Measurements from ENCODE around the gene PDPK1.
"Not testable (repeated sequence)": the region's sequence is repeated elsewhere in the genome, so short reads cannot be mapped to it uniquely, and the experiment has no call there.

Gene PDPK1

DNA sequence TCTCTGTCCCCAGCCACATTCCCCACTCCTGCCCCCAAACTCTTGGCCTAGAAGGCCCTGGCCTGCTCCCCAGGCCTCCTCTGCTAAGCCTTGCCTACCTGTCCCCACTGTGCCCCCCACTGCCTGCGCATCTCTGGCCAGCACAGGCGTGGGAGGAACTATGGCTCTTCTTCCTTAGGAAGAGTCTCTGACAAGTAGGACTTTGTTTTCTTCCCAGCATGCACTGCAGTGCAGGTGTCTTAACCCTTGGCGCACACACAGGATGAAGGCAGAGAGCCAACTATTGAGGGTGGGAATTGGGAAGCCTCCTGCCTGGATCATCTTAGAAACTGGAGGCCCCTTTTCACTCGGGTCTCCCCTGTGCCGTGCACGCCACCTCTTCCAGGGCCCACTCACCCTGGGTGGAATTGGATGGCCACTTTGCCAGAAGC, 14.0 kb upstream of the PDPK1 start:
- no peak for DNase-seq (ENCODE audit: low read depth in 1 of 2, low spot score in 1 of 2)

DNA sequence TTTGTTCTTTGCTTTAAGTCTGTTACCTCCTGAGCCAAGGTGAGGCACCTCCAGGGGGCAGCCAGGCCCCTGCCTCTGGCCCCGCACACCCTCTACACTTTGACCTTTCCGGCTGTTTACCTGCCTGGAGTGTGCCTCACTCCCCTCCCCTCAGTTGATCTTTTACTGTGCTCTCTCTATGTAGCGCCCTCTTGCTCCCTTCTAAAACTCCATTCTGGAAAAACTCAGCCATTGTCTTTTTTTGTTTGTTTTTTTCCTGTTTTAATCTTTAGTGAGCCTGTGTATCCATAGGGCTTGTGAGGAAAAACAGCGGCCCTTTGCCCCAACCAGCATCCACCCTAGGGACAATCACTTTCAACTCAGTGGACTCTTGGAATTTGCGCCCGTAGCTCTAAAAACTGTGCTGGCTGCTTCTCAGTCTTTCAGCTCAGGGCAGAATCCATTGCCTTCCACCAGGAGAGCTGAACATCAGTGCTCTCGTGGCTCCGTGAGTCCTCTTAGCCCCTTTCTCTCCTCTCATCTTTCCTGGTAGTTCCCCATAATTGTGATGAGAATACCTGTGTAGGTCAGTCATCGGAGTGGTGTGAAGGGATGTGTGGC, 13.4 kb upstream of the PDPK1 start:
- DNase-seq (ENCODE audit: low read depth in 1 of 2, low spot score in 1 of 2) = no peak

DNA sequence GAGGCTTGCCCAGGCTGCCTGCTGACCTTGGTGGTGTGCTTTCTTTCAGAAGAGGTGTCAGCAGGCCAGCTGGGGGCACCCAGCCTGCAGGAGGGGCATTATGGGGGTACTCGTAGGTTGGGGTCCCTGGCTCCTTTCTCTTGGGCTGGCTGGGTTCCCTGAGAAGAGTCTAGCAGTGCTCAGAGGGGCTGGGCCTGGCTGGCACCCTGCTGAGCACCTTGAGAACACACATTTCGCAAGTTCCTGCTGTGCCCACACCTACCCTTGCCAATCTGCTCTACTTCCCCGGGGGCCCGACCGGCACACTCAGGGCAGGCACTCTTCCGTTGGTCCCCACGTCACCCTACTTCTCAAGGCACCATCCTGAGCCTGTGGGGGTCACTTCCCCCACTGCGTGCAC, 11.7 kb upstream of the PDPK1 start:
- no peak for DNase-seq (ENCODE audit: low read depth in 1 of 2, low spot score in 1 of 2)

DNA sequence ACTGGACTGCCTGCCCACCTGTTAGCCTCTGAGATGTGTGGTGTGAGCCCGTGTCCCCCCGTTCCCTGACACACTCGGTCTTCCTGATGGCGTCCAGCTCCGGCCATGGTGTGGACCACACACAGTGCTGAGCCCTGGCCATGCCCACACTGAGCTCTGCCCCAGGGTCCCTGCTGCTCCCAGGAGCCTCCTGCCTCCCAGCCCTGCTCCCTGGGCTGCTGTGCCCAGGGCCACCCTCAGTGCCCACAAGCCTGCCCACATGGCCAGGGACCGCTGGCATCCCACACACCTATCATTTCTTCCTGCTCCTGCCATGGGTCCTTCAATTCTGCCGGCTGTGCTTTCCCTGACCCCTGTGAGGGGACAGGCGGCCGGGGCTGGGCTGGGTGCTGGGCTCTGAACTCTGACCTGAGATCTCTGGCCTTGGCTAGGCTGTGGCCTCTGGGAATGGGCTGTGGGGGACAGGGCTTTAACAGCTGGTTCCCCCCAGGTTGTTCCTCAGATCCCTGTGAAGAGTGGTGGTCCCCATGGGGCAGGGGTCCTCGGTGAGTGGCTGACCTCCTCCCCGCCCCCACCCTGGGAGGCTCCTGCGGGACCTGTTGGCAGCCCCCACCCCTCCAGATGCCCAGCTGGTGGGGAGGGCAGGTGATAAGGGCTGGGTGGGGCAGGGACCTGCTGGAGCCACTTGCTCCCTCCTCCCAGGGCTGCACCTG, 10.6 kb upstream of the PDPK1 start:
- DNase-seq (ENCODE audit: low read depth in 1 of 2, low spot score in 1 of 2) = no peak

DNA sequence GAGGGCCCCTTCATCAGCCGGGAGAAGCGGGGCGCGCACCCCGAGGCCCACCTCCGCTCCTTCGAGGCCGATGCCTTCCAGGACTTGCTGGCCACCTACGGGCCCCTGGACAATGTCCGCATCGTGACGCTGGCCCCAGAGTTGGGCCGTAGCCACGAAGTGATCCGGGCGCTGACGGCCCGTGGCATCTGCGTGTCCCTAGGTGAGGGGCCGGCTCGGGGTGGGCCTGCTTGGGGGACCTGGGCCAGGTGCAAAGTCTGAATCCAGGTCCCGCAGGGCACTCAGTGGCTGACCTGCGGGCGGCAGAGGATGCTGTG, 10.1 kb upstream of the PDPK1 start:
- no peak for DNase-seq (ENCODE audit: low read depth in 1 of 2, low spot score in 1 of 2)

DNA sequence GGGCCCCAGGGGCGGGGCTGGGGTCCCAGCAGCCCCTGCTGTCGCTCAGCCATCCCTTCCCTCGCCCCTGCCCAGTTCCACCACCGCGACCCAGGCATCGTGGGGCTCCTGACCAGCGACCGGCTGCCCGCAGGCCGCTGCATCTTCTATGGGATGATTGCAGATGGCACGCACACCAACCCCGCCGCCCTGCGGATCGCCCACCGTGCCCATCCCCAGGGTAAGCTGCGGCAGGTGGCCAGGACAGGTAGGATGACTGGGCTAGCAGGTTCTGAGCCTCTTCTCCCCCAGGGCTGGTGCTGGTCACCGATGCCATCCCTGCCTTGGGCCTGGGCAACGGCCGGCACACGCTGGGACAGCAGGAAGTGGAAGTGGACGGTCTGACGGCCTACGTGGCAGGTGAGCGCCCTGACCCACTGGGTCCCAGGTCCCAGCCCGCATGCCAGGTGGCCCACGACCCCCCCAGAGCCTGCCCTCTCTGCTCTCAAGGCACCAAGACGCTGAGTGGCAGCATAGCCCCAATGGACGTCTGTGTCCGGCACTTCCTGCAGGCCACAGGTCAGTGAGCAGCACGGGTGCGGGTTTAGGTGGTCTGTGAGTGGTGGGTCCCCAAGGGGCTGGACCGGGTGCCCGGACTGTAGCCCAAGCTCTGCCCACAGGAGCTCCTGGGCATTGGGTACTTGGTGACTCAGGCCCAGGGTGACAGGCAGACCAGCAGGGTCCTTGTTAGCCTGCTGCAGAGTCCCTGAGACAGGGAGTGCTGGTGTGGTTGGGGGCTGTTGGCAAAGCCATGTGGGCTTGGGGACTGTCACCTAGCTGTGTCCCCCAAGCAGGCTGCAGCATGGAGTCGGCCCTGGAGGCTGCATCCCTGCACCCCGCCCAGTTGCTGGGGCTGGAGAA, 9.4 kb upstream of the PDPK1 start:
- DNase-seq (ENCODE audit: low read depth in 1 of 2, low spot score in 1 of 2) = no peak

DNA sequence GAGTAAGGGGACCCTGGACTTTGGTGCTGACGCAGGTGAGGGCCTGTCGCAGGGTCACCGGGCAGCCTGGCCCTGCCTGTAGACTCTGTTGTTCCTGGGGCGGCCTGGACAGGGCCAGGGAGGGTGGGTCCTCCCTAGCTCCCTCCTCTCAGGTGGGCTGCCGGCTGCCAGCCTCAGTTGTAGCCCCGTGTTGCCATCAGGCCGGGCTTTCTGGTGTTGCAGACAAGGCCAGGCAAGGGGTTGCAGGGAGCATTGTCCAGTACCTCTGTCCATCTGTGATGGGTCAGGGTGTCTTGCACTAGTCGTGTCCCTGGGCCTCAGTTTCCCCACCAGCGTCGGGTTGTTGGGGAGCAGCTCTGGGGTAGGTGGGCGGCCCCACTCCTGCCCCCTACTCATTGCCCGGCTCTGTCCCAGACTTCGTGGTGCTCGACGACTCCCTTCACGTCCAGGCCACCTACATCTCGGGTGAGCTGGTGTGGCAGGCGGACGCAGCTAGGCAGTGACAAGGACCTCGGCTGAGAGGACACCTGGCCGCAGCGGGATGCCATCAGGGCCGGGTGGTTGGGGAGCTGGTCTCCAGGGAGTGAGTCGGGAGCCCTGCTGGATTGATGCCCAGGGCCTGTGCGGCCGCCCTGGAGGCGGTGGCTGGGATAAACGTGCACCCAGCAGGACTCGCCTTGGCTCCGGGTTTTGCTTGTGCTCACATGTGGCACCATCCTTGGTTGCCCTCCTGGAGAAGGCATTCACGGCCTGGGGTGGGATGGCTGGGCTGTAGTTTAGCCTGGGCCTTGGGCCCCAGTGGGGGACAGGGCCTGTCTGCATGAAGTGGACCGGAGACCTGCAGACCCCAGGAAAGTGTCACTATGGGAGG, 8.5 kb upstream of the PDPK1 start:
- DNase-seq (ENCODE audit: low read depth in 1 of 2, low spot score in 1 of 2) = no peak

DNA sequence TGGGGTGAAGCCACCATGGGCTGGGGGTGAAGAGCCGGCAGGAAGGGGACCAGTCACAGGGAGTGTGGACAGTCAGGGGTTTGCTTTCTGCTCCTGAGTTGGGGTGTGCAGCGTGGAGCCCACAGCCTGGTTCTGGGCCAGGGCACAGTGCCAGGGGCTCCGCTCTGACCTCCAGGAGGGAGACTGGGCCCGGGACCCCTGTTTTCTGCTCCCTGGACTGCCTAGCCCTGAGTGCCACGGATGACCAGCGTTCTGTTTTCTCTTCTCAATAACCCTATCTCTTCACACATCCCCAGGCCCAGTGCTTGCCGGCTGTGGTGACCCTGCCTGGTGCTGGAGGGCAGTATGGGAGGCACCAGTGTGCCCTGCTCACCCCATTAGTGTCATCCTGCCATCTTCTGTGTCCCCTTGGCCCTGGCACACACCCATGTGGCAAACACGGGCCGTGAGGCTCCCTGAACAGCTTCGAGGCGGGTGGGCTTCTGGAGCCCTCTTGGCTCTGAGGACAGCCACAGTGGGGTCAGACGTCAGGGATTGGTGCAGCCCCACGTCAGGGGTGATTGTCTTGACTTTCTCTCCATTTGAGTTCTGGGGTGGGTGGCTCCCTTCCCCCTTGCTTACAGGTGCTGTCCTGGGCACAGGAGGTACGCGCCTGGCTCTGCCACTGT, 7.7 kb upstream of the PDPK1 start:
- DNase-seq (ENCODE audit: low read depth in 1 of 2, low spot score in 1 of 2) = no peak

DNA sequence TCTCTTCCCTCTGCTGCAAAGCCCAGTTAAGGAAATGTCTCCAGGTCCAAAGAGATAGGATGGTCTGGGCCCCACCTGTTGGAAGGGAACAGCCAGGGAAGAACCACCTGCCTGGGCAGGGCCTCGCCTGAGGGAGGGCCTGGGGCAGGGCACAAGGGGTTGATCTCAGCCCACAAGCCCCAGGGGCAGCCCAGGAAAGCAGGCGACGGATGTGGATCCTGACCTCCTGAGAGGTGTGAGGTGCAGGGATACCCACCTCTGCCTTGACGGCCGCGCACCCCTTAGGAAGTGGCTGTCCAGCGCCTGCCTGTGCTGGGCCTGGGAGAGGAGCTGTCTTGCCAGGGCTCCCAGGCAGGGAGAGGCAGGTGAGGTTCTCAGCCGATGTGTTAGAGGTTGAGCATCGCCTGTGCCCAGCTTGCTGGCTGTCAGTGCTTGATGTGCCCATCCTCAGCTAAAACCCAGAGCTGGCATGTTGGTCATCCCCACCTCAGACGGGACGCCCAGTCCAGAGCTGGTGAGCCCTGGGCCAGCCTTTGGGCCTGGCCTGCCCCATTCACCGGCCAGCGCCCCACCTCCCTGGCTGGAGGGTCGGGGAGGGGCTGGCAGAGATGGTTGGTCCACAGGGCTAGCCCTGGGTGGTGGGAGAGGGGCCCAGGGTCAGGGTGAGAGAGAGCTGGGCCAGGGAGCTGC, 7.0 kb upstream of the PDPK1 start:
- no peak for DNase-seq (ENCODE audit: low read depth in 1 of 2, low spot score in 1 of 2)

DNA sequence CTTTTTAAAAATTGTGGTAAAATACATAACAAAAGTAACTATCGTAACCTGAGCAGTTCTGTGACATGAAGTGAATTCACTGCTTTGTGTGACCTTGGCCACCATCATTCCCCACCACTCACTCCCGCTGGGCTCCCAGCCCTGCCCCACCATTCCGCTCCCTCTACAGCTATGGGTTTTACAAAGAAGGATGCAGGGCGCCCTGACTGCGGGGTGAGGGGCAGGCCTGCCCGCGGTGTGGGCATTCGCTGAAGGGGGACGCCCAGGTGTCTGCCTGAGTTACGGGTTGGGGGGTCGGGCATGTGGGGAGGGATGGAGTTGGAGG, 6.5 kb upstream of the PDPK1 start, which contains the start of gene CEMP1:
CEMP1 (minus strand) TSS at position 38 of the 325 bp plus-strand sequence. CDS start 335 bp downstream, outside the sequence.
- no peak for DNase-seq (ENCODE audit: low read depth in 1 of 2, low spot score in 1 of 2)

DNA sequence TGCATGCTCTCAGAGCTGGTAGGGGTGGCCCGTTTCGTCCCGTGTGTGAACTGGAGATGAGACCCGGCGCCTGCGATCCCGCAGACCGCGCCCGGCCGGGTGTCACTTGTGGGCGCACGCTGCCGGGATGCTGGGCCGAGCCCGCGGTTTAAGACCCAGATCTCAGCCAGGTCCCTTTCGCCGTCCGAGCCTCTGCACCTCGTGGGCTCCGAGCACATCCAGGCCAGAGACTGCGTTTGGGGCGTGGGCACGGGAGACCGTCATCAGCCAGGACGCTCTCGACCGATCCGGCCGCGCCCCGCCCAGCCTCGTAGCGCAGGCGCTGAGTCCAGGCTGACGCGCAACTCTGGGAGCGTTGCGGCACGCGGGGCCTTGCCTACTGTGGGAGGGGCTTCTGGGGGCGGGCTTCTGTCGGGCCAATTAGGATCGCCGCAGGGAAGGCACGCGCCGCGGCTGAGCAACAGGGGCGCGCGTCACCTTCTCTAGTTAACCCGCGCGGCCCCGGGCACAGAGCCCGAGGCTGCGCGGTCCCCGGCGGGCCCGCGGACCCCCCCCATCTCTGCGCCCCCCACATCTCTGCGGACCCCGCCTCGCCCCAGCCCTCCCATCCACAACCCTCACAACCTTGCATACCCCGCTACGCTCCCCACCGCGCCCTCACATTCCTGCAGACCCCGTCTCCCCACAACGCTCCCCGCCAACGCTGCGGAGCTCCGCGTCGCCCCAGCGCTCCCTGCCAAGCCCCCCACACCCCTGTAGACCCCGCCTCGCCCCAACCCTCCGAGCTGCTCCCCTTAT, 5.9 kb upstream of the PDPK1 start:
- DNase-seq (ENCODE audit: low read depth in 1 of 2, low spot score in 1 of 2) = peak; percentile 93 to 96

DNA sequence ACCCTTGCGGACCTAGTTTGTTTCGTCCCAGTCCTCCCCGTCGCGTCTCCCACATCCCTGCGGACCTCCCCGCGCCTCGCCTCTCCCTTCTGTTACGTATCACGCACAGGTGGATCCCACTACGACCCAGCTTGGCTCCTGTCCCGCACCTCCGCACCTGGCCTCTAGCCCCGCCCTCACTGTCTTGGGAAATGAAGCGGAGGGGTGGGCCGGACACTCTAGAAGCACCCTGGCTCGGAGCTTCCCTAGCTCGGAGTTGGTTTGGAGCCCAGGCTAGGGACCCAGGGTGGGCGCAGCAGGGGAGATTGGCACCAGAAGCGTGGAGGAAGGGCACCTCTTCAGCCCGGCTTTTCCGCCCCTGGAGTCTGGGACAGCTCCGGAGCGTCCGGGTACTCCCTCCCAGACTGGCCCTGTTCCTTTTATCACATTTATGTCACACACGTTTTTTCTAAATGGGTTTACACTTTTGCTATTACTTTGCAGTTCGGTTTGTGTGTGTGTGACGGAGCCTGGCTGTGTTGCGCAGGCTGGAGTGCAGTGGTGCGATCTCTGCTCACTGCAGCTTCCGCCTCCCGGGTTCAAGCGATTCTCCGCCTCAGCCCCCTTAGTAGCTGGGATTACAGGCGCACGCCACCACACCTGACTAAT, 5.2 kb upstream of the PDPK1 start:
- DNase-seq (ENCODE audit: low read depth in 1 of 2, low spot score in 1 of 2) = peak in 1 of 2 donors; percentile 33

DNA sequence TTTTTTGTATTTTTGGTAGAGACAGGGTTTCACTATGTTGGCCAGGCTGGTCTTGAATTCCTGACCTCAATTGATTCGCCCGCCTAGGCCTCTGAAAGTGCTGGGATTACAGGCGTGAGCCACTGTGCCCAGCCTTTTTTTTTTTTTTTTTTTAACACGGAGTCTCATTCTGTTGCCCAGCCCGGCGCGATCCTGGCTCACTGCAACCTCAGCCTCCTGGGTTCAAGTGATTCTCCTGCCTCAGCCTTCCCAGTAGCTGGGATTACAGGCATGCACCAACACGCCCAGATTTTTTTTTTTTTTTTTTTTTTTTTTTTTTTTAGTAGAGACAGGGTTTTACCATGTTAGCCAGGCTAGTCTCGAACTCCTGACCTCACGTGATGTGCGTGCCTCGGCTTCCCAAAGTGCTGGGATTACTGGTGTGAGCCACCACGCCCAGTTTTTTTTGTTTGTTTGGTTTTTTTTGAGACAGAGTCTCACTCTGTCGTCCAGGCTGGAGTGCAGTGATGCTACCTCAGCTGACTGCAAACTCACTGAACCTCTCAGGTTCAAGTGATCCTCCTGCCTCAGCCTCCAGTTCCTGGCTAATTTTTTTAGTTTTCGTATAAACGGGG, 4.6 kb upstream of the PDPK1 start:
- not testable (repeated sequence) for DNase-seq (ENCODE audit: low read depth in 1 of 2, low spot score in 1 of 2)

DNA sequence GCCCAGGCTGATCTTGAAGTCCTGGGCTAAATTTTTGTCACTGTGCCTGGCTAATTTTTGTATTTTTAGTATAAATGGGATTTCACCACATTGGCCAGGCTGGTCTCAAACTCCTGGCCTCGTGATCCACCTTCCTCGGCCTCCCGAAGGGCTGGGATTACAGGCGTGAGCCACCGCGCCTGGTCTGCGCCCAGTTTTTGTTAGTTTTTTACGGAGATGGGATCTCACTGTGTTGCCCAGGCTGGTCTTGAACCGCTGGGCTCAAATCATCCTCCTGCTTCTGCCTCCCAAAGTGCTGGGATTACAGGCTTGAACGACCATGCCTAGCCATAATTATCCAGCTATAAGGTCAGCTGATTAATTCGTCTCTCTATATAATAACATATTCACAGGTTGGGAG, 3.9 kb upstream of the PDPK1 start:
- no peak for DNase-seq (ENCODE audit: low read depth in 1 of 2, low spot score in 1 of 2)

DNA sequence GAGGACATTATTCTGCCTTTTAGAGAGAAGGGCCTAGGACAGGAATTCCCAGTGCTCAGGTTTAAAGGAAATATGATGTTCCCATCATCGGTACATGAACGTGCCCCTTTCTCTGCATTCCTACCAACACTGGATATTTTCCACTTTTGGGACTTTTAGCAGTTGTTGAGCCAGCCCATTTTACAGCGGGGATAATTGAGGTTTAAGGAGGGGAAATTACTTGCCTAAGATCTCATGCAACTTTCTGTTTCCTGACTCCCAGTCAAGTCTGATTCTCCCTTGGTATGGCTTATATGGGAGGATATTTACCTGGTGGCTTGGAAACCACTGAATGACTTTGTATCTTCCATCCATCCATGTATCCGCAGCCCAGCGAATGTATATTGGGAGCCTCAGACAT, 3.5 kb upstream of the PDPK1 start:
- not testable (repeated sequence) for DNase-seq (ENCODE audit: low read depth in 1 of 2, low spot score in 1 of 2)

DNA sequence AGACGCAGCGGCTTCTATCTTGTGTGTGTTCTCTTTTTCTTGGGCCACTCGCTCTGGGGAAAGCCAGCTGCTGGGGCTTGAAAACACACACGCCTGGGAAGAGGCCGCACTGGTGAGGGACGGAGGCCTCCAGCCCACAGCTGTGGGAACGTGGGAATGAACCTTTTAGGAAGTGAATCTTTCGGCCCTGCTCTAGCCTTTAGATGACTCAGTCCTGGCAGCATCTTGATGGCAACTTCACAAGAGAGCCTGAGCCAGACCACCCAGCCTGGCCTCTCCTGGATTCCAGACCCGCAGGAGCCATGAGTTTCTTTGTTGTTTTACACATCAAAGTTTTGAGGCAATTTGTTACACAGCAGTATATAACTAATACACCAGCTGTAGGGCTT, 2.2 kb upstream of the PDPK1 start:
- no peak for DNase-seq (ENCODE audit: low read depth in 1 of 2, low spot score in 1 of 2)

DNA sequence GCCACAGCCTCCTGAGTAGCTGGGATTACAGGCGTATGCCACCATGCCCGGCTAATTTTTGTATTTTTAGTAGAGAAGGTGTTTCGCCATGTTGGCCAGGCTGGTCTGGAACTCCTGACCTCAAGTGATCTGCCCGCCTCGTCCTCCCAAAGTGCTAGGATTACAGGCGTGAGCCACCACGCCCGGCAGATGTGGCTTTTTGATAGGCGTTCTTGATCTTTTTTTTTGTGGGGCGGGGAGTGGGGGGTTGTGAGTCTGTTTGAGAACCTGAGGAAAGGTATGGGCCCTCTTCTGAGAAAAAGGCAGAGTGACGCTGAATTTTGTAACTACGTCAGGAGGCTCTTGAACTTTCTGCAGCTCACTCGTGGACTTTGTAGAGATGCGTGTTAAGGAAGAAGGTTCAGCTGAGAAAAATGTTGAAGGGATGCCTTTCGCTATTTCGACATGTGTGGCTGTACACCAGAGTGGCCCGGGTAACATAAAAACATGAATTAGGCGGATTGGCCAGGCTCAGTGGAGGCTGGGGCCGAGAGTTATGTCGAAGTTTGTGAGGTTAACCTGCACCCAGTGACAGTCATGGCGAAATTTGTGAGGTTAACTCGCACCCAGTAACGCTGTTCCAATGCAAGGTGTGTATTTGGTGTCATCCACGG, 1.5 kb downstream of the PDPK1 start:
- not testable (repeated sequence) for DNase-seq (ENCODE audit: low read depth in 1 of 2, low spot score in 1 of 2)

Measured in activated CD4-positive, alpha-beta T cell treated with anti-CD3 and anti-CD28 coated beads, Interleukin-2, amount 50 U/mL, for 24 hours (primary cell).